Measurements from ENCODE around the gene TCAP.

DNA sequence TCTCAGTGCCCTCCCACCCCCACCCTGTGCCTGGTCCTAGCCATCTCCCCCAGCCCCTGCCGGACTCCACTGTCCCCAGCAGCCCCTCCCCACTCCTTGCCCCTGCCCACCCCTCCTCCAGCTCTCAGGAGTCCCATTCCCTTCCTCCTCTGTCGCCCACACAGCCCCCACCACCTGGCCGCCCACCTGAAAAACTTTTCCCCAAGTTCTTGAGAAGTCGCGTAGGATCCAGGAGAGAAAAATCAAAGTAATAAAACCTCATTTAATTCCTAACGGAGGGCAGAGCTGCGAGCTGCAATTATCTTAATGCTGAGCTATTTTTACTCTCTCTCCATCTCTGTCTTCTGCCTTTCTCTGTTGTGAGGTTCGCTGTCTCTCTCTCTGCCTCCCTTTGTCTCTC, 40.8 kb upstream of the TCAP start:
- no peak for TF ChIP-seq EZH2 (IDR thresholded peaks at IDR 0.05; ENCODE audit: borderline replicate concordance, low read length)
- no peak for TF ChIP-seq CTCF (conservative IDR thresholded peaks at IDR 0.05 in 1 of 2, IDR thresholded peaks at IDR 0.05 in 1 of 2; ENCODE audit: extremely low read depth in 1 of 2, insufficient read depth in 1 of 2, low read depth in 1 of 2, low read length in 2 of 2)

Measured in mammary epithelial cell (primary cell).